Medulla oblongata (tissue), 1 donor: ENCODE results near the gene HCCS.

Experiments used
- DNase-seq: peaks from one replicate; pipeline ENCODE4 v3.0.0-alpha.2; 2015; ENCODE audit errors: extremely low spot score

Gene HCCS

GRCh38 chrX:11111037-11111851 is at the start of gene HCCS:
Gene HCCS (plus strand): TSS chrX:11111332. CDS start chrX:11112061, 729 bp downstream.
- DNase-seq, result peak; percentile 81

DNA sequence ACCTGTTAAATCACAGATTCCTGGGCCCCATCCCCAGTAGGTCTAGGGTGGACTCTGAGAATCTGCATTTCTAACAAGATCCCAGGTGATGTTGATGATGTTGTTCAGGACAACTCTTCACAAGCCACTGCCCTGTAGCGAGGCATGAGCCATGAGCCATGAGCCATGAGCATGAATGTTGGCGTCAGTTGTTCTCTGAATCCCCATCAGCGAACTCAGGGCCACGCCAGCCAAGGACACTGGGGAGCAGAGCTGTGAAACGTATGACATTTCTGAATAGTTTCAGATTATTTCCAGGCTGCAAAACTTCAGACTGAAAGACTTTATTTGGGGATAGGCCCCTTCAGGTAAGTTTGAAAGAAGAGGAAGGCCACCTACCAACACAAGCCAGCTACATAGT is 46.9 kb upstream of the HCCS start:
- DNase-seq, result no peak

DNA sequence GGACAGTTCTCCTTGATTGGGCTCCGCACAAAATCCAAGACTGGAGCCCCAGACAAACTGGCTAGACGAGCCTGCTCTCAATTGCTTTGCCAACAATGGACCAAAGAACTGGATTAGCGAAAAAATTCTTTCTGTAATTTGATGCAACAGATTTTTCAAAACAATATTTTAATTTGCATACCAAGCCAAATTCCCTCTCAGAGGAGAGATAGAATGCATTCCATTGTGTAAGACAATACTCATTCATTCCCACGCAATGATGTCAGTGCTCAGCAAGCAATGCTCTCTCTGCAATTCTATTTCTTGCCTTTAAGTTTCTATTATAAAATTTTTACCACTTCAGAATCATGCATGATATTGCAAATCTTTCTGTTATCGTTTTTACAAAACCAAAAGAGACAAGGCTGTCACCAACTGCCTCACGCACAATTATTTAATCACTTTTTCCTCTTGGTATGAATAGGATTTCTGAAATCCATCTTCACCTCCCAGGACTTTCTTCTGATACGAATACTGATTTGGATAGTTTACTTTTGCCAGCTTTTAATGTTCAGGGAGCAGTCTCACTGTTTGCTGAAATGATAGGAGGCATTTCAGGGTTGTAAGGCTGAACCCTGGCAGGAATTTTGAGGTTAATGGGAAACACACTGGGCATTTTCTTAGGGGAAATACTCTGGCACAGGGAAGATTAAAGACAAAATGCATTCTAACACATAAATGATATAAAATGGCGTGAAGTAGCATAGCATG is 46.1 kb upstream of the HCCS start:
- DNase-seq, result peak; percentile 40

DNA sequence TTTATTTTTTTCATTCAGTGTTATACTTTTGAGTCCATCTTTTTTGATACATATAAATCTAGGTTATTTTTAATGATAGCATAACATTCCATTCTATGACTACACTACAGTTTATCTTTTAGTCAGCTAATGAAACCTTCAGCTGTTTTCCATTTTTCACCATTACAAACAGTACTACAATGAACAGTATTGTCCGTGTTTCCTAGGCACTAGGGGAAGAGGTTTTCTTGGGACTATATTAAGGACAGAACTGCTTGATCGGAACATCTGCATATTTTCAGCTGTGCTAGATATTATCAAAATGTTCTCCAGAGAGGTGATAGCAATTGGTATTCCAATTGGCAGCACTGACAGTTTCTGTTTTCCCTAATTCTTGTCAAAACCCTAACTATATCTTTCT is 44.3 kb upstream of the HCCS start:
- DNase-seq, result no peak

DNA sequence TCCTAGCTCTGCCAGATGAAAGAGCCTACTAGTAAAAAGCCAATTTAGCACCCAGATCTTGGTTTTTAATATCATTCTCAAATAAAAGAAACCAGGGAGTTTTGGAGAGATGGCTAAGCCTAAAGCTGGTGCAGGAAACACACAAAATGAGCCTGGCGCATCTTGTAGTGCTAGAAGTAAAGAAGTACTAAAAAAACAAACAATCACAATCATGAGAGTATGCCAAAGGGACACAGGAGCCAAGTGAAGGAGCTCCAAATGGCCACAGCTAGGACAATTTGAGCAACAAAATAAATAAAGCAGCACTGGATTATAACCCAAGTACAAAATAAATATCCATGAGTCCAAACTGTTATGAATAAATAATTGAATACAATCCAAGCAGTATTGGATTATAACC is 37.8 kb upstream of the HCCS start:
- no peak for DNase-seq

DNA sequence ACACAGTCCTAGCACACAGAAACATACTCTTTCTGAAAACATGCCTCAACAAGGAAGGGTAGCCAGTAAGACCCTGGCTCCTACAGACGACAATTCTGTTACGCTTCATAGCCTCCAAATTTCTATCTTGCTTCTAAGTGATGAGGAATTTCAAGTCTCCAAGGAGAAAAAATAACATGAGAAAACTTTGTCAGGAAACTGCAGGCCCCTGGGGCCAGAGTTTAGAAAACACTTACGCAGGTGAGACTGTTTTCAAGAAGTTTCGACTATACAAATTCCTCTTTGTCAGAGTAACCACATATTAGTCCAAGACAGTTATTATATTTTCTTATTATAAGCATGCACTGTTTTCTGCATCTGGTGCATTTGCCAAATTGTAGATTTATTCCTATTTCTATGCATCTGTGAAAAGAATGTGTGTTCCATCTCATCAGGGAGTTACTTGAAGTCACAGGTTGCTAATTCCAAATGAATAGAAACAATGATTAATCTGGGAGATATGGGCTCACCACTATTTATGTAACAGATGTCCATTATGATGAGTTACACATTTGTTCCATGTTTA is 30.3 kb upstream of the HCCS start:
- no peak for DNase-seq

DNA sequence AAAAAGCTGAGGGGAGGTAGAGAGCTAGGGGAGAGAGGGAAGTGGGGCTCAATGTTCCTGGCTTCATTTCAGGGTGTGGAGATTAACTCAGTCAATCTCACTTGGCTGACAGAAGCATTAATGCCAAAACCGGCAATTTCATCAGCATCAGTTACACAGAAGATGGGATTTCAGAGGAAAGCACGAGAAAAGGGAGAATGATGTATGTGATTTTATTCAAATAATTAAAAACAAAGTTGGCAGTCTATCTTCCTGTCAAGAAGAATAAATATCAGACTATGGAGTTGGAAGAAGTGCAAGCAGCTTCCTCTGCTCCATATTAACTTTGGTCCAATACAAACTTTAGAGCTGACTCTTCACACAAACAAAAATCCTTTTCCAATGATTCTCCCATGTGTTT is 29.6 kb upstream of the HCCS start:
- DNase-seq, result no peak

DNA sequence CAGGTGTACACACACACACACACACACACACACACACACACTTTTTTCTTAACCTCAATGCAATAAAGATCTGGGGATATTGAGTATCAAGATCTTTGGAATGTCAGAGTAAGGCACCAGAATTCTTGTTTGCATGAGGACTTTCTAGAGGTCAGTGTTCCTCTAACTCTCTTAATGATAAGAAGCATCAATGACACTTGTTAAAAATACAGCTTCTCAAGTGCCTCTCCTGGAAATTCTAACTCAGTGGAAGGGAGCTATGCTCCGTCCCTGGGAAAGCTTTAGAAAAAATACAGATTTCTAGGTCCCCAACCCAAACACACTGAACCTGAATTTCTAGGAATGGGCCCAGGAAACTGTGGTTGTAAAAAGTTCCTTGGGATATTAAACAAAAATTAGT is 25.8 kb upstream of the HCCS start:
- no peak for DNase-seq

GRCh38 chrX:11089802-11090201 is 21.3 kb upstream of the HCCS start:
- DNase-seq, result no peak

GRCh38 chrX:11097933-11098332 is 13.2 kb upstream of the HCCS start:
- no peak for DNase-seq

- DNase-seq, result no peak
Observed at GRCh38 chrX:11099465-11099864, 11.7 kb upstream of the HCCS start.

DNA sequence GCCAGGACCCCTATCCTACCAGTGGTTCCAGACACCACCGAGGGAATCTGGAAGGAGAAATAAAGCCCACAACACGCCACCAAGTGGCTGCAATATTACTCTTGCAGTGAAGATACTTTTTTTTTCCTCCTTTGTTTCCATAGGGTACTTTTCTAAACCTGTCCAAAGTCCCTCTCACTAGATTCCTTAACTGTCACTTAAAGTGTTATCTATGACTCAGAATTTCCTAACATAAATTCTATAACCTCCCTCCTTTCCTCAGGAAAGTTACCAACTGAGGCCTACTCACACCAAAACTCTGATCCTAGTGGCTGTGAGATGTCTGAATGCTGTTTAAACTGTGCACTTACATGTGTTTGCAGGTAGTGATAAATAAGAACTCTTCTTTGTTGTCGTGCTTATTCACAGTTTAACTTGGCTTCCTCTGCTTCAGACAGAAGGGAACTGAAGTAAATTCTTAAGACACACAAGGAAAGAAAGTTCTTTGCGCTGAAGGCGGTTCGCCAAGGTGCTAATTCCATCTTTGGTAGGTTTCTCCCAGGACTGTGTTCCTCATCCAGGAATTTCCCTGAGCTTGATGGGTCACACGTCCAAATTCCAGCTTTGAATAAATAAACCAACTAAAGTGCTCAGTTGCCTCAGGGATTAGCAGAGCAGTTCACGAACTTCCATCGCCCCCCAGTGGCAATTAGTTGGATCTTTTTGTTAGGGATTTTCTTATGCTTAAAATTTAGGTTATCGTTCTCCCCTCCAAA is 10.7 kb upstream of the HCCS start:
- peak; percentile 61 for DNase-seq

GRCh38 chrX:11103006-11103405 is 8.1 kb upstream of the HCCS start:
- DNase-seq, result no peak

DNA sequence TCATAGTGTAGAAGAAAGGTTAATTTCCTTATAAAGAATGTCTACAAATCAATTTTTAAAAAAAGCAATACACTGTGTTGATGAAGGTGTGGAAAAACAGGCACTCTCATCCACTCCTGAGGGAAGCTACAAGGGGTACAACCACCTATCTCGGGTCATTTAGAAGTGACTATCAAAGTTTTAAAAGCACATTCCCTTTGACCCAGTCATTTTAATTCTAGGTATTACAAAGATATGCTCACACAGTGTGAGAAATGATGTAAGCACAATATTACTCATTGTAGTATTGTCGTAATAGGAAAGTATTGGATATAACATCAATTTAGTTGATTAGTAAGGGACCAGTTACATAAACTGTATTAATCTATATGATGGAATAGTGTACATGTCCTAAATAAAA is 7.4 kb upstream of the HCCS start:
- DNase-seq, result no peak

- no peak for DNase-seq
Observed at GRCh38 chrX:11105080-11105479, 6.1 kb upstream of the HCCS start.

DNA sequence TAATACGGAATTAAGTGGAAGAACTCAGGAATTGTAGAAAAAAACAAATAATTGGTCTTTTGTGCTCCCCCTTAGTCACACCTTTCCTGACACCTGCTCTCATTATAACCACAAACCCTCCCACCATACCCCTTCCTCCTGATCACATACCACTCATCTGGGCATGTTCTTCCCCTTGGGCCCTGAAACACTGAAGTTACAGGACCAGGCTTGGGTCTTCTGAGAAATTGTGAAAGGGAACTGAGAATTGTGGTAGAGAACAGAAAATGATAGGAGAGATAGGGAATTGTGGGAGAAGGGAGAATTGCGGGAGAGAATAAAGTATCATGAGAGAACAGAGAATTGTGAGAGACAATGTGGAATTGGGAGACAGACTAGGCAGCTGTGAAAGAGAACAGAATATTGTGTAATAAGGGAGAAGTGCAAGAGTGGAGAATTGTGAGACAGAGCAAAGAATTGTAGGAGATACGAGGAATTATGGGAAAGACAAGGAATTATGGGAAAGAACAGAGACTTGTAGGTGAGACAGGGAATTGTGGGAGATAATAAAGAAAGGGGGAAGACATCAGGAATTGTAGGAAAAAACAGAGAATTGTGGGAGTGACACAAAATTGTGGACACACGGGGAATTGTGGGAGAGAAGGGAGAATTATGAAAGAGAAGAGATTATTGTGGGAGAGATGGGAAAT is 2.7 kb upstream of the HCCS start:
- no peak for DNase-seq

GRCh38 chrX:11109968-11110367 is 1.2 kb upstream of the HCCS start:
- no peak for DNase-seq

GRCh38 chrX:11111947-11112346 is 815 bp downstream of the HCCS start:
- DNase-seq, result no peak

DNA sequence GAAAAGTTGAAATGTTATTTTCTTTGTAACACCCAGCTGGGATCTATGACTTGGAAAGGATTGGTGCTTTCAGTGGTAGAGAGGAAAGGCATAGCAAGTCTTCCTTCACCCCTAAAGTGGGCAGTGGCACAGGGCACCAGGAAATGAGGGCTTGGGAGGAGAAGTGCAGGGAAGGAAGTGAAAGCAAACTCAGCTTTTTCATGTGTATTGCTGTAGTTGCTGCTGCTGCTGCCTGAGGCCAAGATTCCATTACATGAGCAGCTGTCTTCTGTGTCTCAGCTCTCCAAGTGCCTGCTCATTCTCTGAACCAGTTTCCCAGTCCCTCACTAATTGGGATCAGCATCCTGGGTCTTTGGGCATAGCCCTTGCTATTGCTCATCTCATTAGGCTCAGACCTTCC is 2.6 kb downstream of the HCCS start:
- DNase-seq, result peak; percentile 35

DNA sequence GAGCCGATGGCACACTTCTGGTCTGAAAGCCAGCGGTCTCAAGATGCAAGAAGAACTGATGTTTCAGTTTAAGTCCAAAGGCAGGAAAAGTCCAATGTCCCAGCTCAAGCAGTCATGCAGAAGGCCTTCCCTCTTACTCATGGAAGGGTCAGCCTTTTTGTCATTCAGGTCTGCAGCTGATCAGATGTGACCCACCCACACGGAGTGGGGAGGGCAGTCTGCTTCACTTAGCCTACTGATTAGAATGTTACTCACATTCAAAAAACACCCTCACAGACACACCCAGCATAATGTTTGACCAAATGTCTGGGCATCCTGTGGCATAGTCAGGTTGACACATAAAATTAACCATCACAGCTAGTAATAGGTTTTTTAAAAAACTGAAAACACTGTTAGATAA is 6.6 kb downstream of the HCCS start:
- no peak for DNase-seq

GRCh38 chrX:11119313-11119943 is 8.3 kb downstream of the HCCS start:
- DNase-seq, result no peak
